ENCODE measurements around the gene LEUTX. TPM values are rescaled to one million over a fixed set of nuclear protein-coding genes. Genes with fewer than 3 reads are reported as not detected.
A peak's percentile ranks its signal among the peaks of the same experiment; 100 is the strongest.
"Not testable (repeated sequence)": the region's sequence is repeated elsewhere in the genome, so short reads cannot be mapped to it uniquely, and the experiment has no call there.

The LEUTX gene
- total RNA-seq, 1 experiment from 2014 or later, result not detected

- no peak for DNase-seq (ENCODE audit: low read depth)
Observed at GRCh38 chr19:39780894-39781293, 2.2 kb downstream of the LEUTX start.

GRCh38 chr19:39788244-39788643 lies 9.6 kb downstream of the LEUTX start:
- DNase-seq (ENCODE audit: low read depth), result no peak

GRCh38 chr19:39792999-39793546 lies 14.4 kb downstream of the LEUTX start:
- DNase-seq (ENCODE audit: low read depth), result peak; percentile 83

GRCh38 chr19:39795001-39795400 lies 16.3 kb downstream of the LEUTX start:
- DNase-seq (ENCODE audit: low read depth), result no peak

- DNase-seq (ENCODE audit: low read depth), result no peak
Observed at GRCh38 chr19:39796000-39796498, 17.4 kb downstream of the LEUTX start.

- no peak for DNase-seq (ENCODE audit: low read depth)
Observed at GRCh38 chr19:39797083-39797482, 18.4 kb downstream of the LEUTX start.

- no peak for DNase-seq (ENCODE audit: low read depth)
Observed at GRCh38 chr19:39802958-39803357, 24.3 kb downstream of the LEUTX start.

GRCh38 chr19:39805104-39805503 lies 26.4 kb downstream of the LEUTX start:
- peak; percentile 26 for DNase-seq (ENCODE audit: low read depth)

GRCh38 chr19:39807846-39808364 lies 29.3 kb downstream of the LEUTX start:
- no peak for DNase-seq (ENCODE audit: low read depth)

GRCh38 chr19:39808688-39809087 lies 30.0 kb downstream of the LEUTX start:
- DNase-seq (ENCODE audit: low read depth), result not testable (repeated sequence)

GRCh38 chr19:39809368-39809767 lies 30.7 kb downstream of the LEUTX start:
- DNase-seq (ENCODE audit: low read depth), result no peak

- DNase-seq (ENCODE audit: low read depth), result no peak
Observed at GRCh38 chr19:39810424-39810823, 31.8 kb downstream of the LEUTX start.

- no peak for DNase-seq (ENCODE audit: low read depth)
Observed at GRCh38 chr19:39811064-39811463, 32.4 kb downstream of the LEUTX start.

- DNase-seq (ENCODE audit: low read depth), result no peak
Observed at GRCh38 chr19:39813264-39813993, 34.8 kb downstream of the LEUTX start.

- not testable (repeated sequence) for DNase-seq (ENCODE audit: low read depth)
Observed at GRCh38 chr19:39814111-39814510, 35.5 kb downstream of the LEUTX start.

GRCh38 chr19:39814595-39814994 lies 35.9 kb downstream of the LEUTX start:
- DNase-seq (ENCODE audit: low read depth), result no peak

- no peak for DNase-seq (ENCODE audit: low read depth)
Observed at GRCh38 chr19:39816287-39817048, 37.8 kb downstream of the LEUTX start.

GRCh38 chr19:39817888-39818561 lies 39.4 kb downstream of the LEUTX start:
- DNase-seq (ENCODE audit: low read depth), result no peak

- no peak for DNase-seq (ENCODE audit: low read depth)
Observed at GRCh38 chr19:39818626-39819097, 40.0 kb downstream of the LEUTX start.

GRCh38 chr19:39819786-39820185 lies 41.1 kb downstream of the LEUTX start:
- DNase-seq (ENCODE audit: low read depth), result no peak

GRCh38 chr19:39820696-39821095 lies 42.0 kb downstream of the LEUTX start:
- DNase-seq (ENCODE audit: low read depth), result no peak

- no peak for DNase-seq (ENCODE audit: low read depth)
Observed at GRCh38 chr19:39823686-39824085, 45.0 kb downstream of the LEUTX start.
